BLaER1 treated with 17β-estradiol and CSF1 and Interleukin-3, amounts not matched to agents 10 nM and 100 nM (cell line): Measurements from ENCODE around the gene ZNF268.
A peak's percentile ranks its signal among the peaks of the same experiment; 100 is the strongest.

Experiments used
- H3K27ac ChIP-seq, 11 experiments: shearing (Covaris generic); formaldehyde crosslinking; 2 replicates each; pipeline ENCODE4 v1.8.1; 2022
- H3K27me3 ChIP-seq, 11 experiments: shearing (Covaris generic); formaldehyde crosslinking; 2 replicates each; pipeline ENCODE4 v1.8.1; 2022
- H3K36me3 ChIP-seq, 11 experiments: shearing (Covaris generic); formaldehyde crosslinking; 2 replicates each; pipeline ENCODE4 v1.8.1; 2022
- H3K4me1 ChIP-seq, 10 experiments: shearing (Covaris generic); formaldehyde crosslinking; 2 replicates each; pipeline ENCODE4 v1.8.1; 2022
- H3K4me2 ChIP-seq, 11 experiments: shearing (Covaris generic); formaldehyde crosslinking; 2 replicates each; pipeline ENCODE4 v1.8.1; 2022
- H3K4me3 ChIP-seq, 10 experiments: shearing (Covaris generic); formaldehyde crosslinking; 2 replicates each; pipeline ENCODE4 v1.8.1; 2022
- H3K9ac ChIP-seq, 11 experiments: shearing (Covaris generic); formaldehyde crosslinking; 2 replicates each; pipeline ENCODE4 v1.8.1; 2022
- H3K9me3 ChIP-seq, 11 experiments: shearing (Covaris generic); formaldehyde crosslinking; replicated peaks in 1 of 11; 2 replicates each; pipeline ENCODE4 v1.8.1; 2022
- H4K20me1 ChIP-seq, 11 experiments: shearing (Covaris generic); formaldehyde crosslinking; 2 replicates each; pipeline ENCODE4 v1.8.1; 2022
- Cebpa-rat ChIP-seq, 11 experiments: shearing (Covaris generic); IDR thresholded peaks; 2 replicates each; pipeline ENCODE4 v1.8.1; 2022

Gene ZNF268

DNA sequence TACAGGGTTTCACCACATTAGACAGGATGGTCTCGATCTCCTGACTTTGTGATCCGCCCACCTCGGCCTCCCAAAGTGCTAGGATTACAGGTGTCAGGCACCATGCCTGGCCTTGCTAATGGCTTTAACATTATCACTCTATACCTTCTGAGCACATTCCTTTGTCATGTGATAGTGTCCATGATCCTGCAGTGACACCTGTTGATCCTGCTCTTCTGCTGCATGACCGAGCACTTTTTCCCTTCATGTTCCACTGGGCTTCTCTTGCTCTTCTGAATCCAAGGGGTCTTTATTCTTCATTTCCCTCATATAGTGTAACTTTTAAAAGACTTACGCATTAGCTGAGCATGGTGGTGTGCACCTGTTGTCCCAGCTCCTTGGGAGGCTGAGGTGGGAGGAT, 11.6 kb downstream of the ZNF268 start:
- Histone ChIP-seq H3K27me3 (no peaks in the 10 kb centered on the region), H3K4me3 (peak overlapping the region; percentile 18 to 56 (median 35); a peak in 14 of 20 replicates), H3K27ac (no peak overlapping the region), H3K36me3 (peaks cover 90 to 92% (median 91%) of the 10 kb centered on the region in 11 experiments), H4K20me1 (no peaks in the 10 kb centered on the region), H3K9ac (no peak overlapping the region), H3K9me3 (peaks cover 91 to 94% (median 92%) of the 10 kb centered on the region in 11 experiments), H3K4me2 (no peak overlapping the region), H3K4me1 (no peaks in the 10 kb centered on the region)
- no peak for TF ChIP-seq Cebpa-rat (IDR thresholded peaks at IDR 0.05)

GRCh38 chr12:133201888-133202287, 20.6 kb downstream of the ZNF268 start:
- H3K27ac ChIP-seq, result no peak overlapping the region
- peaks cover 65 to 74% (median 69%) of the 10 kb centered on the region in 11 experiments for H3K36me3 ChIP-seq
- no peak overlapping the region for H3K4me2 ChIP-seq
- TF ChIP-seq Cebpa-rat (IDR thresholded peaks at IDR 0.05), result no peak
- H3K27me3 ChIP-seq, result no peaks in the 10 kb centered on the region; a peak in 1 of 22 replicates
- no peaks in the 10 kb centered on the region for H3K4me1 ChIP-seq
- H4K20me1 ChIP-seq, result no peaks in the 10 kb centered on the region
- no peak overlapping the region for H3K9ac ChIP-seq
- peaks cover 78 to 83% (median 80%) of the 10 kb centered on the region in 11 experiments for H3K9me3 ChIP-seq
- H3K4me3 ChIP-seq, result peak overlapping the region; percentile 2 to 56 (median 40); a peak in 11 of 20 replicates

DNA sequence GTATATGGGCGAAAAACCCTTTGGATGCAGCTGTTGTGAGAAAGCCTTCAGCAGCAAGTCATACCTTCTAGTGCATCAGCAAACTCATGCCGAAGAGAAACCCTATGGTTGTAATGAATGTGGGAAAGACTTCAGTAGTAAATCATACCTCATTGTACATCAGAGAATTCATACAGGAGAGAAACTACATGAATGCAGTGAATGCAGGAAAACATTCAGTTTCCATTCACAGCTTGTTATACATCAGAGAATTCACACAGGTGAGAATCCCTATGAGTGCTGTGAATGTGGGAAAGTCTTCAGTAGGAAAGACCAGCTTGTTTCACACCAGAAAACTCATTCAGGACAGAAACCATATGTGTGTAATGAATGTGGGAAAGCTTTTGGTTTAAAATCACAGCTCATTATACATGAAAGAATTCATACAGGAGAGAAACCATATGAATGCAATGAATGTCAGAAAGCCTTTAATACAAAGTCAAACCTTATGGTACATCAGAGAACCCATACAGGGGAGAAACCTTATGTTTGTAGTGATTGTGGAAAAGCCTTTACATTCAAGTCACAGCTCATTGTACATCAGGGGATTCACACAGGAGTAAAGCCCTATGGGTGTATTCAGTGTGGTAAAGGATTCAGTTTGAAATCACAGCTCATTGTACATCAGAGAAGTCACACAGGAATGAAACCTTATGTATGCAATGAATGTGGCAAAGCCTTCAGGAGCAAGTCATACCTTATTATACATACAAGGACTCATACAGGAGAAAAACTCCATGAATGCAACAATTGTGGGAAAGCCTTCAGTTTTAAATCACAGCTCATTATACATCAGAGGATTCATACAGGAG, 21.4 kb downstream of the ZNF268 start:
- peaks cover 85 to 89% (median 87%) of the 10 kb centered on the region in 11 experiments for H3K9me3 ChIP-seq
- no peak for TF ChIP-seq Cebpa-rat (IDR thresholded peaks at IDR 0.05)
- H3K4me3 ChIP-seq, result peak overlapping the region; percentile 12 to 56 (median 40)
- no peak overlapping the region for H3K4me2 ChIP-seq
- peaks cover 69 to 82% (median 76%) of the 10 kb centered on the region in 11 experiments for H3K36me3 ChIP-seq
- no peak overlapping the region for H3K9ac ChIP-seq
- H3K27ac ChIP-seq, result no peak overlapping the region
- no peaks in the 10 kb centered on the region; a peak in 1 of 22 replicates for H3K27me3 ChIP-seq
- H3K4me1 ChIP-seq, result no peaks in the 10 kb centered on the region
- no peaks in the 10 kb centered on the region for H4K20me1 ChIP-seq

DNA sequence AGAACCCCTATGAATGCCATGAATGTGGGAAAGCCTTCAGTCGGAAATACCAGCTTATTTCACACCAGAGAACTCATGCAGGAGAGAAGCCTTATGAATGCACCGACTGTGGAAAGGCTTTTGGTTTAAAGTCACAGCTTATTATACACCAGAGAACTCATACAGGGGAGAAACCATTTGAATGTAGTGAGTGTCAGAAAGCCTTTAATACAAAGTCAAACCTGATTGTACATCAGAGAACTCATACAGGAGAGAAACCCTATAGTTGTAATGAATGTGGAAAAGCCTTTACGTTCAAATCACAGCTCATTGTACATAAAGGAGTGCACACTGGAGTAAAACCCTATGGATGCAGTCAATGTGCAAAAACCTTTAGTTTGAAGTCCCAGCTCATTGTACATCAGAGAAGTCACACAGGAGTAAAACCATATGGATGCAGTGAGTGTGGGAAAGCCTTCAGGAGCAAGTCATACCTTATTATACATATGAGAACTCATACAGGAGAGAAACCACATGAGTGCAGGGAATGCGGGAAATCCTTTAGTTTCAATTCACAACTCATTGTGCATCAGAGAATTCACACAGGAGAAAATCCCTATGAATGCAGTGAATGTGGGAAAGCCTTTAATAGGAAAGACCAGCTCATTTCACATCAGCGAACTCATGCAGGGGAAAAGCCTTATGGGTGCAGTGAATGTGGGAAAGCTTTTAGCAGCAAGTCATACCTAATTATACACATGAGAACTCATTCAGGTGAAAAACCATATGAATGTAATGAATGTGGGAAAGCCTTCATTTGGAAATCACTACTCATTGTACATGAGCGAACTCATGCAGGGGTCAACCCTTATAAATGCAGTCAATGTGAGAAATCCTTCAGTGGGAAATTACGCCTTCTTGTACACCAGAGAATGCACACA, 22.3 kb downstream of the ZNF268 start:
- H3K27me3 ChIP-seq, result no peaks in the 10 kb centered on the region; a peak in 1 of 22 replicates
- H3K9ac ChIP-seq, result no peak overlapping the region
- H3K4me2 ChIP-seq, result no peak overlapping the region
- no peaks in the 10 kb centered on the region for H3K4me1 ChIP-seq
- no peaks in the 10 kb centered on the region for H4K20me1 ChIP-seq
- peaks cover 69 to 91% (median 85%) of the 10 kb centered on the region in 11 experiments for H3K36me3 ChIP-seq
- H3K4me3 ChIP-seq, result peak overlapping the region; percentile 27 to 56 (median 40)
- H3K9me3 ChIP-seq, result peaks cover 94 to 98% (median 96%) of the 10 kb centered on the region in 11 experiments
- TF ChIP-seq Cebpa-rat (IDR thresholded peaks at IDR 0.05), result no peak
- H3K27ac ChIP-seq, result no peak overlapping the region

GRCh38 chr12:133204264-133204603, 22.9 kb downstream of the ZNF268 start:
- peaks cover 97 to 100% (median 98%) of the 10 kb centered on the region in 11 experiments for H3K9me3 ChIP-seq
- no peak overlapping the region for H3K9ac ChIP-seq
- TF ChIP-seq Cebpa-rat (IDR thresholded peaks at IDR 0.05), result no peak
- no peak overlapping the region for H3K4me2 ChIP-seq
- no peak overlapping the region for H3K27ac ChIP-seq
- no peaks in the 10 kb centered on the region; a peak in 1 of 22 replicates for H3K27me3 ChIP-seq
- no peaks in the 10 kb centered on the region for H3K4me1 ChIP-seq
- H3K36me3 ChIP-seq, result peaks cover 72 to 97% (median 91%) of the 10 kb centered on the region in 11 experiments
- H4K20me1 ChIP-seq, result no peaks in the 10 kb centered on the region
- H3K4me3 ChIP-seq, result peak overlapping the region; percentile 27 to 56 (median 40)

- Histone ChIP-seq H3K9ac (no peak overlapping the region), H3K4me1 (no peaks in the 10 kb centered on the region), H3K4me3 (peak overlapping the region in 8 of 10 experiments; percentile 9 to 42 (median 24); a peak in 8 of 20 replicates), H4K20me1 (no peaks in the 10 kb centered on the region), H3K27ac (no peak overlapping the region), H3K27me3 (no peaks in the 10 kb centered on the region; a peak in 1 of 22 replicates), H3K9me3 (peaks cover 100% of the 10 kb centered on the region in 11 experiments), H3K4me2 (no peak overlapping the region), H3K36me3 (peaks cover 74 to 95% (median 92%) of the 10 kb centered on the region in 11 experiments)
- TF ChIP-seq Cebpa-rat (IDR thresholded peaks at IDR 0.05), result no peak
Observed at GRCh38 chr12:133206390-133206789, 25.1 kb downstream of the ZNF268 start.

DNA sequence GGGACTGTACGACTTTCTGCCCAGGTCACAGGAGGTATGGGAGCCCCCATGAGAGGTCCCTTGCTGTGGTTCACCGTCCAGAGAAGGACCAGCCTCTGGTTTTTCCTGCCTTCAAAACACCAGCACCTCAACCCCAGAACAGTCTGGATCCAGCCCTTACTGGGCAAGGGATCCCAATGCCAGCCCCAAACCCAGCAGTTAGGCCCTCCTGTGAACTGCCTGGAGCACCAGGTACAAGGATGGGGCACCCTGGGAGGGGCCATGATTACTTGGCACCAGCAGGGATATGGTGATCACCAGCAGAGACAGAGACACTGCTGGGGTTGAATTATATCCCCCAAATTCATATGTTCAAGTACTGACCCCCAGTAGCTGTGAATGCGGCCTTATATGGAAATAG, 34.4 kb downstream of the ZNF268 start:
- H3K4me1 ChIP-seq, result peaks cover 0 to 6% (median 0%) of the 10 kb centered on the region in 10 experiments; a peak in 3 of 20 replicates
- no peak overlapping the region for H3K9ac ChIP-seq
- H4K20me1 ChIP-seq, result no peaks in the 10 kb centered on the region
- H3K9me3 ChIP-seq, result peaks cover 98 to 100% (median 99%) of the 10 kb centered on the region in 11 experiments
- H3K27ac ChIP-seq, result no peak overlapping the region
- H3K36me3 ChIP-seq, result peaks cover 0 to 12% (median 1%) of the 10 kb centered on the region in 11 experiments; a peak in 9 of 22 replicates
- TF ChIP-seq Cebpa-rat (IDR thresholded peaks at IDR 0.05), result no peak
- H3K27me3 ChIP-seq, result no peaks in the 10 kb centered on the region; a peak in 1 of 22 replicates
- H3K4me2 ChIP-seq, result no peak overlapping the region
- no peak overlapping the region for H3K4me3 ChIP-seq

- Histone ChIP-seq H3K4me1 (peaks cover 0 to 6% (median 0%) of the 10 kb centered on the region in 10 experiments; a peak in 3 of 20 replicates), H3K27ac (no peak overlapping the region), H3K4me3 (0 out of 20 replicates have a peak overlapping the region, but pooled peaks of 1 of the 10 experiments have one; percentile 11), H3K9ac (no peak overlapping the region), H4K20me1 (no peaks in the 10 kb centered on the region), H3K9me3 (peaks cover 98 to 100% (median 99%) of the 10 kb centered on the region in 11 experiments), H3K4me2 (no peak overlapping the region), H3K36me3 (peaks cover 0 to 9% (median 0%) of the 10 kb centered on the region in 11 experiments; a peak in 5 of 22 replicates), H3K27me3 (no peaks in the 10 kb centered on the region; a peak in 1 of 22 replicates)
- no peak for TF ChIP-seq Cebpa-rat (IDR thresholded peaks at IDR 0.05)
Observed at GRCh38 chr12:133217219-133217618, 35.9 kb downstream of the ZNF268 start.
